Measurements from ENCODE around the gene GPNMB. TPM values are rescaled to one million over a fixed set of nuclear protein-coding genes. Genes with fewer than 3 reads are reported as not detected.
A peak's percentile ranks its signal among the peaks of the same experiment; 100 is the strongest.

The GPNMB gene
- total RNA-seq, 4 donors from 2014 or later = 12.1 to 37.8 (median 25.6) TPM

GRCh38 chr7:23242321-23242720, 4.3 kb upstream of the GPNMB start:
- no peak overlapping the region for H3K27ac ChIP-seq

GRCh38 chr7:23242935-23243334, 3.6 kb upstream of the GPNMB start:
- Histone ChIP-seq H3K4me1 (peaks cover 0 to 3% (median 0%) of the 10 kb centered on the region in 4 donors), H3K9me3 (no peaks in the 10 kb centered on the region), H3K27me3 (no peaks in the 10 kb centered on the region), H3K4me3 (no peak overlapping the region), H3K27ac (no peak overlapping the region), H3K36me3 (no peaks in the 10 kb centered on the region)
- DNase-seq = no peak
- TF ChIP-seq POLR2A (IDR thresholded peaks at IDR 0.05) = no peak
- no peak for TF ChIP-seq CTCF (IDR thresholded peaks at IDR 0.05)

More at GRCh38 chr7:23242321-23242720, 4.3 kb upstream of the GPNMB start:
- H3K9me3 ChIP-seq = no peaks in the 10 kb centered on the region
- TF ChIP-seq POLR2A (IDR thresholded peaks at IDR 0.05) = no peak
- no peaks in the 10 kb centered on the region for H3K27me3 ChIP-seq
- H3K36me3 ChIP-seq = no peaks in the 10 kb centered on the region
- no peak for DNase-seq
- H3K4me3 ChIP-seq = no peak overlapping the region
- no peaks in the 10 kb centered on the region for H3K4me1 ChIP-seq

- peak overlapping the region in 3 of 4 donors; percentile 18 to 44 (median 38) for H3K4me3 ChIP-seq
- TF ChIP-seq POLR2A (IDR thresholded peaks at IDR 0.05) (no peak), CTCF (IDR thresholded peaks at IDR 0.05) (no peak)
- no peaks in the 10 kb centered on the region for H3K27me3 ChIP-seq
- H3K4me1 ChIP-seq = peaks cover 0 to 5% (median 0%) of the 10 kb centered on the region in 4 donors
- no peaks in the 10 kb centered on the region for H3K36me3 ChIP-seq
- H3K27ac ChIP-seq = peak overlapping the region; percentile 8 to 49 (median 32)
- DNase-seq = no peak
- H3K9me3 ChIP-seq = no peaks in the 10 kb centered on the region
These were observed 549 bp downstream of the GPNMB start for GRCh38 chr7:23247046-23247602.

- no peak for DNase-seq
- H3K27me3 ChIP-seq = no peaks in the 10 kb centered on the region
These were observed 1.2 kb downstream of the GPNMB start for GRCh38 chr7:23247603-23248335.

GRCh38 chr7:23249486-23249885, 2.9 kb downstream of the GPNMB start:
- H3K27me3 ChIP-seq = no peaks in the 10 kb centered on the region
- TF ChIP-seq CTCF (IDR thresholded peaks at IDR 0.05) (no peak), POLR2A (IDR thresholded peaks at IDR 0.05) (no peak)
- no peak overlapping the region for H3K4me3 ChIP-seq
- H3K9me3 ChIP-seq = no peaks in the 10 kb centered on the region
- no peak overlapping the region for H3K27ac ChIP-seq
- peaks cover 0 to 5% (median 0%) of the 10 kb centered on the region in 4 donors for H3K4me1 ChIP-seq
- no peaks in the 10 kb centered on the region for H3K36me3 ChIP-seq
- DNase-seq = no peak

More at GRCh38 chr7:23247603-23248335, 1.2 kb downstream of the GPNMB start:
- peak overlapping the region; percentile 8 to 49 (median 32) for H3K27ac ChIP-seq
- H3K4me3 ChIP-seq = peak overlapping the region; percentile 18 to 44 (median 28)
- TF ChIP-seq CTCF (IDR thresholded peaks at IDR 0.05) = no peak
- TF ChIP-seq POLR2A (IDR thresholded peaks at IDR 0.05) = no peak
- peaks cover 0 to 5% (median 0%) of the 10 kb centered on the region in 4 donors for H3K4me1 ChIP-seq
- H3K9me3 ChIP-seq = no peaks in the 10 kb centered on the region
- H3K36me3 ChIP-seq = no peaks in the 10 kb centered on the region

- no peaks in the 10 kb centered on the region for H3K36me3 ChIP-seq
- no peaks in the 10 kb centered on the region for H3K4me1 ChIP-seq
- TF ChIP-seq CTCF (IDR thresholded peaks at IDR 0.05) = no peak
- H3K9me3 ChIP-seq = no peaks in the 10 kb centered on the region
- DNase-seq = no peak
- H3K4me3 ChIP-seq = no peak overlapping the region
- H3K27me3 ChIP-seq = no peaks in the 10 kb centered on the region
- H3K27ac ChIP-seq = no peak overlapping the region
These were observed 7.6 kb downstream of the GPNMB start for GRCh38 chr7:23254051-23254681.
